Measurements from ENCODE around the gene PNKD. TPM values are rescaled to one million over a fixed set of nuclear protein-coding genes. Genes with fewer than 3 reads are reported as not detected.

PNKD gene
- total and polyA plus RNA-seq, 2 of the 8 experiments (the other 6 are each of a cell fraction or from before 2014, with no cell fraction given): 43.9 to 65.4 TPM

GRCh38 chr2:218366621-218367414 lies 96.5 kb downstream of the PNKD start (continued):
- TF ChIP-seq CHD7 (IDR thresholded peaks at IDR 0.05; ENCODE audit: insufficient replicate concordance, low read length) (no peak), BRCA1 (IDR thresholded peaks at IDR 0.05; ENCODE audit: low read depth, low read length) (no peak), BACH1 (IDR thresholded peaks at IDR 0.05; ENCODE audit: low read length) (no peak), ATF2 (IDR thresholded peaks at IDR 0.05; ENCODE audit: low read length) (no peak), RAD21 (IDR thresholded peaks at IDR 0.05 in 1 of 2, conservative IDR thresholded peaks at IDR 0.05 in 1 of 2; ENCODE audit: low read depth in 2 of 2, low read length in 2 of 2) (no peak), RNF2 (IDR thresholded peaks at IDR 0.05; ENCODE audit: borderline replicate concordance, low read depth, low read length, missing control alignments, poor library complexity, severe bottlenecking) (no peak), BCL11A (IDR thresholded peaks at IDR 0.05; ENCODE audit: low read depth in 2 of 2, low read length in 2 of 2) (no peak)
